ENCODE data around the gene CDH5. TPM values are rescaled to one million over a fixed set of nuclear protein-coding genes. Genes with fewer than 3 reads are reported as not detected.

The CDH5 gene
- total and polyA plus RNA-seq, 12 donors, result 39.4 to 81.2 (median 52.9) TPM

GRCh38 chr16:66386629-66387622, 20.4 kb downstream of the CDH5 start:
- ATAC-seq (no peak), DNase-seq (no peak)
- intact Hi-C loops (cut with DNase I), result no loop called here
- no peaks in the 10 kb centered on the region for H3K27me3 ChIP-seq
- no peak overlapping the region for H3K4me3 ChIP-seq
- peaks cover 4 to 82% (median 22%) of the 10 kb centered on the region in 9 donors for H3K4me1 ChIP-seq
- 83 to 85% methylated on average over 20 of the region's 20 CpGs for WGBS, 2 donors
- H3K27ac ChIP-seq, result peak overlapping the region in 3 of 10 donors; percentile 34 to 44 (median 35)
- TF ChIP-seq CTCF (IDR thresholded peaks at IDR 0.05), result no peak
- H3K36me3 ChIP-seq, result peaks cover 0 to 61% (median 6%) of the 10 kb centered on the region in 9 donors
- peaks cover 0 to 5% (median 0%) of the 10 kb centered on the region in 11 donors for H3K9me3 ChIP-seq

GRCh38 chr16:66387817-66388332, 21.4 kb downstream of the CDH5 start:
- WGBS, 2 donors, result 75 to 77% methylated on average over 2 of the region's 2 CpGs
- peaks cover 2 to 75% (median 22%) of the 10 kb centered on the region in 9 donors for H3K4me1 ChIP-seq

GRCh38 chr16:66388350-66389139, 22.1 kb downstream of the CDH5 start:
- no peak for ATAC-seq
- Histone ChIP-seq H3K27me3 (no peaks in the 10 kb centered on the region), H3K9me3 (peaks cover 0 to 5% (median 0%) of the 10 kb centered on the region in 11 donors), H3K27ac (no peak overlapping the region), H3K36me3 (peaks cover 0 to 73% (median 6%) of the 10 kb centered on the region in 9 donors), H3K4me1 (peaks cover 1 to 68% (median 18%) of the 10 kb centered on the region in 9 donors), H3K4me3 (no peak overlapping the region)
- intact Hi-C loops (cut with DNase I), result no loop called here
- no peak for DNase-seq
- no peak for TF ChIP-seq CTCF (IDR thresholded peaks at IDR 0.05)
- 89 to 90% methylated on average over 6 of the region's 6 CpGs for WGBS, 2 donors

More at GRCh38 chr16:66387817-66388332, 21.4 kb downstream of the CDH5 start:
- H3K36me3 ChIP-seq, result peaks cover 0 to 71% (median 6%) of the 10 kb centered on the region in 9 donors
- H3K9me3 ChIP-seq, result peaks cover 0 to 5% (median 0%) of the 10 kb centered on the region in 11 donors
- peak overlapping the region in 3 of 10 donors; percentile 34 to 44 (median 35) for H3K27ac ChIP-seq
- TF ChIP-seq CTCF (IDR thresholded peaks at IDR 0.05), result no peak
- ATAC-seq (no peak), DNase-seq (no peak)
- no peak overlapping the region for H3K4me3 ChIP-seq
- intact Hi-C loops (cut with DNase I), result no loop called here
- no peaks in the 10 kb centered on the region for H3K27me3 ChIP-seq

Data from heart right ventricle (tissue), 16 donors.